Testis (tissue), 3 donors: Measurements from ENCODE around the gene CTSD. TPM values are rescaled to one million over a fixed set of nuclear protein-coding genes. Genes with fewer than 3 reads are reported as not detected.

ENCODE experiments used
- DNase-seq: peaks from one replicate; pipeline ENCODE4 v3.0.0-alpha.2; 2019
- H3K27ac ChIP-seq, 2 donors: fragments of 200-600 bp; sonication (generic); one replicate each; pipeline ENCODE4 v1.5.1; 2019
- H3K27me3 ChIP-seq: fragments of 200-600 bp; sonication (generic); one replicate; pipeline ENCODE4 v1.5.1; 2019
- H3K36me3 ChIP-seq: fragments of 200-600 bp; sonication (generic); one replicate; pipeline ENCODE4 v1.5.1; 2017; ENCODE audit warnings: low read depth; ENCODE audit errors: missing control alignments
- H3K4me1 ChIP-seq: fragments of 200-600 bp; sonication (generic); one replicate; pipeline ENCODE4 v1.5.1; 2019
- H3K4me3 ChIP-seq, 2 donors: fragments of 200-600 bp; sonication (generic); one replicate each; pipeline ENCODE4 v1.5.1; 2017 to 2019
- H3K9me3 ChIP-seq: fragments of 200-600 bp; sonication (generic); one replicate; pipeline ENCODE4 v1.5.1; 2017
- POLR2A ChIP-seq: fragments of 450-650 bp; IDR thresholded peaks from one replicate; pipeline ENCODE4 v1.6.1; 2017; ENCODE audit warnings: antibody characterized with exemption, mild to moderate bottlenecking, moderate library complexity
- WGBS, 2 donors: methylation state at CpG; one replicate each; pipeline ENCODE4 v1.1.5; 2018; 5-methylcytosine and 5-hydroxymethylcytosine counted together
- intact Hi-C: fragments of 100-400 bp; cut with DNase I; formaldehyde crosslinking; loops from one replicate; pipeline ENCODE4 v1.15.1; 2023; ENCODE audit warnings: low total_unique reads
- polyA plus RNA-seq: library from polyadenylated mRNA; stranded (reverse); fragments of 350-450 nt; fragmentation: Illumina TruSeq; extraction: RNeasy Lipid Tissue Mini Kit (QIAGEN cat#74804); gene quantifications from one replicate; pipeline ENCODE4 v1.2.3, GENCODE V29; 2014; ENCODE audit warnings: low read depth, low replicate concordance; ENCODE audit not compliant: insufficient read depth
- total RNA-seq, 2 donors: library from RNA; depleted of rRNA; stranded (reverse); fragments of >200 nt; gene quantifications; one replicate each; pipeline ENCODE4 v1.2.3, GENCODE V29; 2016
- TF ChIP-seq, protein P1 (sequence below), 3 experiments: fragments of 450-650 bp in 2 of 3; fragments of 200-600 bp in 1 of 3; sonication (generic) in 1 of 3; IDR thresholded peaks; one replicate each; pipeline ENCODE4 v1.5.1; 2016 to 2019; ENCODE audit warnings: antibody characterized with exemption in 3 of 3, mild to moderate bottlenecking in 2 of 3, moderate library complexity in 1 of 3

CTSD gene
- total and polyA plus RNA-seq, 3 donors from 2014 or later = 486 to 897 (median 522) TPM

DNA sequence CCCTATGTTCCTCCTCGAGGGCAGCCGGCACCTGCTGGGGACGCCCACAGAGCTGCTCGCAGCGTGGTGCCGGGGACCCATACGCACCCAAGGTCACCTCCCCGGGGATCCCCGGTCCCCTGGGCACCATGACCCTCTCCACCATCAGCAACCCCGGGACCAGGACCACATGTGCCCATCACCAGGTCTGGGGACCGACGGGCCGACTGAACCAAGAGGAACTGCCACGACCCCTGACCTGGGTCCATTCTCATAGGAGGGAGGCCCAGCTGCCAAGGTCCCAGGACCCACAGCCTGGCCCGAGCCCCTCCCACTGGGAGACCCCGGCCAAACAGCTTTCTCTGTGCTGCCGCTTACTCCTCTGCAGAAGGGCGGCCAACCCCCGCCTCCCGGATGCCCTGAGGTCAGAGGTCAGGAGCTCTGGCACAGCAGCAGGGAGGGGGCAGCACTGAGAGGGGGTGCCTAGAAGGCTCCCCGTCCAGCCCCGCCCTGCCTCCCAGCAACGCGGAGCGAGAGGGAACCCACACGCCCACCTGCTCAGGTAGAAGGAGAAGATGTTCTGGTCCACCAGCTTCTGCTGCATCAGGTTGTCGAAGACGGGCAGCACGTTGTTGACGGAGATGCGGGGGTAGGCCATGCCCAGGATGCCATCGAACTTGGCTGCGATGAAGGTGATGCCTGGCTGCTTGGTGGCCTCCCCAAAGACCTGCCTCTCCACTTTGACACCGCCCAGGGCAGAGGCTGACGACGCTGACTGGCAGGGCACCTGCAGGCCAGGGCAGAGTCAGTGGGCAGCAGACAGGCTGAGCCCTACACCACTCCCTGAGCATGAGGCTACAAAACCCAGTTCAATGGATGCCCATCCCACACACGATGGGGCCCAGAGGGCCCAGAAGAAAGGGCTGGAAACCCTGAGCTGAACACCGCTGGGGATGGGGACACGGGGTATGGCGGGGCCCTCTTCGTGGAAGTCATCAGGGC is 6.6 kb downstream of the CTSD start:
- no peaks in the 10 kb centered on the region for H3K36me3 ChIP-seq
- H3K27me3 ChIP-seq = no peaks in the 10 kb centered on the region
- no peaks in the 10 kb centered on the region for H3K9me3 ChIP-seq
- no peak overlapping the region for H3K27ac ChIP-seq
- intact Hi-C loops = no loop called here
- no peak for TF ChIP-seq POLR2A
- TF ChIP-seq, protein P1, sequence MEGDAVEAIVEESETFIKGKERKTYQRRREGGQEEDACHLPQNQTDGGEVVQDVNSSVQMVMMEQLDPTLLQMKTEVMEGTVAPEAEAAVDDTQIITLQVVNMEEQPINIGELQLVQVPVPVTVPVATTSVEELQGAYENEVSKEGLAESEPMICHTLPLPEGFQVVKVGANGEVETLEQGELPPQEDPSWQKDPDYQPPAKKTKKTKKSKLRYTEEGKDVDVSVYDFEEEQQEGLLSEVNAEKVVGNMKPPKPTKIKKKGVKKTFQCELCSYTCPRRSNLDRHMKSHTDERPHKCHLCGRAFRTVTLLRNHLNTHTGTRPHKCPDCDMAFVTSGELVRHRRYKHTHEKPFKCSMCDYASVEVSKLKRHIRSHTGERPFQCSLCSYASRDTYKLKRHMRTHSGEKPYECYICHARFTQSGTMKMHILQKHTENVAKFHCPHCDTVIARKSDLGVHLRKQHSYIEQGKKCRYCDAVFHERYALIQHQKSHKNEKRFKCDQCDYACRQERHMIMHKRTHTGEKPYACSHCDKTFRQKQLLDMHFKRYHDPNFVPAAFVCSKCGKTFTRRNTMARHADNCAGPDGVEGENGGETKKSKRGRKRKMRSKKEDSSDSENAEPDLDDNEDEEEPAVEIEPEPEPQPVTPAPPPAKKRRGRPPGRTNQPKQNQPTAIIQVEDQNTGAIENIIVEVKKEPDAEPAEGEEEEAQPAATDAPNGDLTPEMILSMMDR (IDR thresholded peaks at IDR 0.05) = no peak
- no peak overlapping the region for H3K4me3 ChIP-seq
- H3K4me1 ChIP-seq = peaks cover 34% of the 10 kb centered on the region
- no peak for DNase-seq
- 92 to 93% methylated on average over 5 to 41 of the region's 41 CpGs for WGBS, 2 donors

DNA sequence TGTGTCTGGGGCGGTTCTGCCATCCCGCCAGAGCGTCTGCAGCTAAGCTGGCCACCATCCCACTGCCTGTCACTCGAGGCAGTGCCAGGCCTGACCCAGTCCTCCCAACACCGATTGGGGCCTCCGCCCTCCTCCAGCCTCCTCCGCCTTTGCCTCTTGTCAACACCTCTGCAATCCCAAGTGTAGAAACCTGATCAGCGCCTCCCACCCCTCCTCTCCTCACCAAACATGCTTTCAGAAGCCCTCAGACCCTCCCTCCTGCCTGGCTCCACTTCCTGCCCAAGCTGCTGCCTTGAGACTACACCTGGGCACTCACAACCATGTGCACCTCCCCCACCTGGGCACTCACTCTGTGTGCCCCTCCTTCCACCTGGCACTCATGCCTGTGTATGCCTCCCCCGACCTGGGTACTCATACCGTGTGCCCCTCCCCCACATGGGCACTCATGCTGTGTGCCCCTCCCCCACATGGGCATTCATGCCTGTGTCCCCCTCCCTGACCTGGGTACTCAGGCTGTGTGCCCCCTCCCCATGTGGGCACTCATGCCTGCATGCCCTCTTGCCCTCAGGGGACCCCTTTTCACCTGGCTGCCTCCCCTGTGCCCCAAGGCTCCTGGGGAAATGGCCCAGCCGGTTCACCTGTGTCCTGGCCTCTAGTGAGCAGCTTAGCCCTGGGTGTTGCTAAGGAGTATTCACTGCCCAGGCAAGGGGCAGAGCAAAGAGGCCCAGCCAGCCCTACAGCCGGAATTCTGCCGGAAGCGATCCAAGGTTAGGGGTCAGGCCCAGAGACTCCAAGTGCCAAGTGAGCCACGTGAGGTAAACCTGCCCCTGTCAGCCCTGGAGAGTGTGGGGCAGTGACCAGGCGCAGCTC is 7.8 kb downstream of the CTSD start:
- no peak for DNase-seq
- no peaks in the 10 kb centered on the region for H3K36me3 ChIP-seq
- H3K9me3 ChIP-seq = no peaks in the 10 kb centered on the region
- TF ChIP-seq, protein P1 (IDR thresholded peaks at IDR 0.05) = no peak
- TF ChIP-seq POLR2A = no peak
- peaks cover 30% of the 10 kb centered on the region for H3K4me1 ChIP-seq
- H3K27me3 ChIP-seq = no peaks in the 10 kb centered on the region
- no peak overlapping the region for H3K27ac ChIP-seq
- H3K4me3 ChIP-seq = no peak overlapping the region
- WGBS, 2 donors = 72 to 77% methylated on average over 9 to 16 of the region's 16 CpGs
- intact Hi-C loops = no loop called here

DNA sequence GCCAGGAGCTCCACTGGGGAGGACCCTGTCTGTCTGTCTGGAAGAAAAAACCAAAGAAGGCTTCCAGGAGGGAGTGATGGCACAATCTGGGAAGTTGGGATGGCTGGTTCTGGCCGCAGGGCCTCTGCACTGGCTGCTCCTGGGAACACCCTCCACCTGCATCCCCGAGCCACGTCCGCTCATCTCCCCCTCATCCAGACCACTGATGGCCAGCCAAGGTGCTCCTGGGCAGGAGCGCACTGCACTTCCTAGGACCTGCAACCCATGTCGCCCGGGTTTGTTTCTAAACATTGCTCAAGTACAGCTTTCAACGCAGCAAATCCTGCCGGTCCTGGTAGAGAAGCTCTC is 8.4 kb downstream of the CTSD start:
- H3K27ac ChIP-seq = no peak overlapping the region
- no peaks in the 10 kb centered on the region for H3K36me3 ChIP-seq
- H3K4me3 ChIP-seq = no peak overlapping the region
- TF ChIP-seq, protein P1 (IDR thresholded peaks at IDR 0.05) = no peak
- TF ChIP-seq POLR2A = no peak
- intact Hi-C loops = no loop called here
- 87 to 88% methylated on average over 7 to 9 of the region's 9 CpGs for WGBS, 2 donors
- H3K27me3 ChIP-seq = no peaks in the 10 kb centered on the region
- no peak for DNase-seq
- H3K9me3 ChIP-seq = no peaks in the 10 kb centered on the region
- H3K4me1 ChIP-seq = peaks cover 30% of the 10 kb centered on the region

DNA sequence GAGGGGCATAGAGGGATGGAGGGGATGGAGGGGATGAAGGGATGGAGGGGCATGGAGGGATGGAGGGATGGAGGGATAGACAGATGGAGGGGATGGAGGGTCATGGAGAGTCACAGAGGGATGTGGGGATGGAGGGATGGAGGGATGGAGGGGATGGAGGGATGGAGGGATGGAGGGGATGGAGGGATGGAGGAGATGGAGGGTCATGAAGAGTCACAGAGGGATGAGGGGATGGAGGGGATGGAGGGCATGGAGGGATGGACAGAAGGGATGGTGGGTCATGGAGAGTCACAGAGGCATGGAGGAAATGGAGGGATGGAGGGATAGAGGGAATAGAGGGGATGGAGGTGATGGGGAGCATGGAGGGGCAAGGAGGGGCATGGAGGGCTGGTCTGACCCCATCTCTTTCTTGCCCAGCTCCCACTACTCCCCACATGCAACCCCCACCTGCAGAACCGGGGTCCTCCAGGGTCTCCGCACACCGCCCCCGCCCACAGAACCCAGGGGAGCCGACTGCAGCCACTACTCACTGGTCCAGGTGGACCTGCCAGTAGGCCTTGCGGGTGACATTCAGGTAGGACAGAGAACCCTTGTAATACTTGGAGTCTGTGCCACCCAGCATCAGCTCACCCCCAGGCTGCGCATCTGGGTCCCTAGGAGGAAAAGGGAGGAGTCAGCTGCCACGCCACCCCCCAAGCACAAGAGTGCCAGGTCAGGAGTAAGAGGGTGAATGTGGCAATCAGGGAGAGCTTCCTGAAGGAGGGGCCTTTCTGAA is 9.2 kb downstream of the CTSD start:
- intact Hi-C loops = no loop called here

More for the DNA sequence above, 9.2 kb downstream of the CTSD start:
- peaks cover 31% of the 10 kb centered on the region for H3K4me1 ChIP-seq
- H3K27me3 ChIP-seq = no peaks in the 10 kb centered on the region
- no peaks in the 10 kb centered on the region for H3K9me3 ChIP-seq
- 91 to 96% methylated on average over 8 of the region's 8 CpGs for WGBS, 2 donors
- TF ChIP-seq, protein P1 (IDR thresholded peaks at IDR 0.05) = no peak
- no peak for TF ChIP-seq POLR2A
- H3K36me3 ChIP-seq = no peaks in the 10 kb centered on the region
- DNase-seq = no peak
- H3K27ac ChIP-seq = no peak overlapping the region
- H3K4me3 ChIP-seq = no peak overlapping the region
